Measurements from ENCODE around the gene STOX2. TPM values are rescaled to one million over a fixed set of nuclear protein-coding genes. Genes with fewer than 3 reads are reported as not detected.

STOX2 gene
- total and polyA plus RNA-seq, 12 donors = 1.1 to 12.9 (median 5.2) TPM

GRCh38 chr4:184058026-184058425 is 152.9 kb downstream of the STOX2 start:
- 67 to 89% (median 78%) methylated on average over 6 of the region's 6 CpGs for WGBS, 4 donors
- TF ChIP-seq POLR2A (IDR thresholded peaks at IDR 0.05) (no peak), CTCF (IDR thresholded peaks at IDR 0.05) (no peak)
- intact Hi-C loops (cut with DNase I) = no loop called here
- no peaks in the 10 kb centered on the region for H3K9me3 ChIP-seq (replicated peaks in 1 of 3)
- H3K36me3 ChIP-seq (replicated peaks in 1 of 2) = no peaks in the 10 kb centered on the region
- H3K4me3 ChIP-seq = no peak overlapping the region
- H3K4me1 ChIP-seq (replicated peaks in 1 of 2) = no peaks in the 10 kb centered on the region
- no peak overlapping the region for H3K27ac ChIP-seq
- no peak for DNase-seq
- no peaks in the 10 kb centered on the region for H3K27me3 ChIP-seq

DNA sequence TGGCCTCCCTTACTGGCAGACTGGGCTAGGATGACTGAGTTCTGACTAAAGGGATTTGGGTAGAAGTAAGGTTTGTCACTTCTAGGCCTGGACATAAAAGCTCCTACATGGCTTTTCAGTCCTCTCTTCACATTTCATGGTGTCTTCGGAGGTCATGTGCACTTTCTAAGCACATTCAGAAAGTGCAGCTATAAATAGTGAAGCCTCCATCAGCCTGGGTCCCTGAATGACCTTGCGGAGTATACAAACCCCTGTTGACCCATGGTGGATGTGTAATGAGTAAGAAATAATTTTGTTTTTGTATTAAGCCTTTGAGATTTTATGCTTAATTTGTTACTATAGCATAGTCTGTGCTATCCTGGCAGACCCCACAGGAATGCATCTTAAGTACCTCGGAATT is 154.0 kb downstream of the STOX2 start:
- Histone ChIP-seq H3K36me3 (replicated peaks in 1 of 2) (no peaks in the 10 kb centered on the region), H3K9me3 (replicated peaks in 1 of 3) (no peaks in the 10 kb centered on the region), H3K4me3 (no peak overlapping the region), H3K27me3 (no peaks in the 10 kb centered on the region), H3K4me1 (replicated peaks in 1 of 2) (no peaks in the 10 kb centered on the region), H3K27ac (no peak overlapping the region)
- DNase-seq = no peak
- intact Hi-C loops (cut with DNase I) = no loop called here
- TF ChIP-seq POLR2A (IDR thresholded peaks at IDR 0.05) (no peak), CTCF (IDR thresholded peaks at IDR 0.05) (no peak)
- 89 to 95% (median 93%) methylated on average over 3 of the region's 3 CpGs for WGBS, 4 donors

GRCh38 chr4:184061582-184061981 is 156.5 kb downstream of the STOX2 start:
- Histone ChIP-seq H3K27me3 (no peaks in the 10 kb centered on the region), H3K27ac (no peak overlapping the region), H3K9me3 (replicated peaks in 1 of 3) (no peaks in the 10 kb centered on the region), H3K4me1 (replicated peaks in 1 of 2) (peaks cover 0 to 4% of the 10 kb centered on the region in 2 donors), H3K4me3 (no peak overlapping the region), H3K36me3 (replicated peaks in 1 of 2) (no peaks in the 10 kb centered on the region)
- 91 to 93% (median 91%) methylated on average over 5 to 7 of the region's 7 CpGs for WGBS, 4 donors
- no peak for TF ChIP-seq CTCF (IDR thresholded peaks at IDR 0.05)
- TF ChIP-seq POLR2A (IDR thresholded peaks at IDR 0.05) = no peak
- intact Hi-C loops (cut with DNase I) = no loop called here
- no peak for DNase-seq

GRCh38 chr4:184062769-184063168 is 157.7 kb downstream of the STOX2 start:
- Histone ChIP-seq H3K4me1 (replicated peaks in 1 of 2) (peaks cover 5 to 9% of the 10 kb centered on the region in 2 donors), H3K4me3 (no peak overlapping the region), H3K27ac (no peak overlapping the region), H3K27me3 (no peaks in the 10 kb centered on the region), H3K36me3 (replicated peaks in 1 of 2) (no peaks in the 10 kb centered on the region), H3K9me3 (replicated peaks in 1 of 3) (no peaks in the 10 kb centered on the region)
- intact Hi-C loops (cut with DNase I) = no loop called here
- no peak for DNase-seq
- no peak for TF ChIP-seq CTCF (IDR thresholded peaks at IDR 0.05)
- TF ChIP-seq POLR2A (IDR thresholded peaks at IDR 0.05) = no peak
- WGBS, 4 donors = 79 to 91% (median 82%) methylated on average over 7 of the region's 7 CpGs
